Loucy (cell line): ENCODE measurements around the gene ASTN2.

Experiments
- H2AFZ ChIP-seq: fragments of 200-600 bp; sonication (generic); 2 replicates; pipeline ENCODE4 v1.6.0; 2016; ENCODE audit warnings: antibody characterized with exemption, mild to moderate bottlenecking, low read length, moderate library complexity
- H3F3A ChIP-seq: fragments of 200-600 bp; 2 replicates; pipeline ENCODE4 v1.6.0; 2016; ENCODE audit warnings: antibody characterized with exemption, low read depth, mild to moderate bottlenecking
- H3K27me3 ChIP-seq: fragments of 200-600 bp; sonication (generic); 2 replicates; pipeline ENCODE4 v1.6.1; 2014; ENCODE audit warnings: low read length, mild to moderate bottlenecking; ENCODE audit not compliant: insufficient read depth, poor library complexity, severe bottlenecking
- H3K36me3 ChIP-seq: fragments of 200-600 bp; sonication (generic); 2 replicates; pipeline ENCODE4 v1.6.1; 2016; ENCODE audit warnings: low read length; ENCODE audit not compliant: insufficient read depth
- H3K4me1 ChIP-seq: fragments of 200-600 bp; sonication (generic); 2 replicates; pipeline ENCODE4 v1.5.1; 2014; ENCODE audit warnings: low read length, mild to moderate bottlenecking; ENCODE audit not compliant: insufficient read depth, poor library complexity, severe bottlenecking
- H3K4me2 ChIP-seq: fragments of 200-600 bp; sonication (generic); 2 replicates; pipeline ENCODE4 v1.6.0; 2014; ENCODE audit warnings: antibody characterized with exemption, low read length, low read depth, mild to moderate bottlenecking; ENCODE audit not compliant: poor library complexity, severe bottlenecking
- H3K4me3 ChIP-seq: fragments of 200-600 bp; sonication (generic); 2 replicates; pipeline ENCODE4 v1.5.1; 2014; ENCODE audit warnings: low read length, mild to moderate bottlenecking, mixed read lengths; ENCODE audit not compliant: poor library complexity, severe bottlenecking
- H3K79me2 ChIP-seq: fragments of 200-600 bp; sonication (generic); 2 replicates; pipeline ENCODE4 v1.6.1; 2014; ENCODE audit warnings: low read length; ENCODE audit not compliant: insufficient read depth
- H3K9ac ChIP-seq: fragments of 200-600 bp; sonication (generic); 2 replicates; pipeline ENCODE4 v1.6.0; 2014; ENCODE audit warnings: mild to moderate bottlenecking, low read depth, low read length, moderate library complexity; ENCODE audit not compliant: poor library complexity, severe bottlenecking
- H3K9me2 ChIP-seq: fragments of 200-600 bp; sonication (generic); replicated peaks from 2 replicates; pipeline ENCODE4 v1.6.1; 2016; ENCODE audit warnings: low read depth, low read length, mixed read lengths
- H3K9me3 ChIP-seq: fragments of 200-600 bp; sonication (generic); 2 replicates; pipeline ENCODE4 v1.6.1; 2014; ENCODE audit warnings: mild to moderate bottlenecking, antibody characterized with exemption, low read length, low read depth; ENCODE audit not compliant: insufficient read depth
- H4K20me1 ChIP-seq: fragments of 200-600 bp; sonication (generic); 2 replicates; pipeline ENCODE4 v1.6.0; 2014; ENCODE audit warnings: antibody characterized with exemption, low read length, mild to moderate bottlenecking; ENCODE audit not compliant: insufficient read depth, poor library complexity, severe bottlenecking
- CTCF ChIP-seq: fragments of 200-600 bp; sonication (generic); conservative IDR thresholded peaks from 2 replicates; pipeline ENCODE4 v1.5.1; 2014; ENCODE audit warnings: mild to moderate bottlenecking, antibody characterized with exemption, low read length
- EZH2phosphoT487 ChIP-seq: fragments of 200-600 bp; IDR thresholded peaks from 2 replicates; pipeline ENCODE4 v1.6.1; 2018; ENCODE audit warnings: antibody characterized with exemption, mild to moderate bottlenecking, moderate library complexity, borderline replicate concordance

Gene ASTN2

GRCh38 chr9:116425244-116425643 lies 989.6 kb downstream of the ASTN2 start:
- H3K9me2 ChIP-seq: no peaks in the 10 kb centered on the region

GRCh38 chr9:116423149-116423548 lies 991.7 kb downstream of the ASTN2 start:
- H3K4me2 ChIP-seq: no peak overlapping the region
- no peak overlapping the region for H3K9ac ChIP-seq
- H2AFZ ChIP-seq: no peak overlapping the region
- H3K9me3 ChIP-seq: no peaks in the 10 kb centered on the region
- no peak overlapping the region for H3K4me3 ChIP-seq
- no peaks in the 10 kb centered on the region for H3K9me2 ChIP-seq
- no peaks in the 10 kb centered on the region for H4K20me1 ChIP-seq
- TF ChIP-seq EZH2phosphoT487: no peak
- TF ChIP-seq CTCF: no peak
- H3K79me2 ChIP-seq: no peaks in the 10 kb centered on the region
- no peaks in the 10 kb centered on the region for H3K27me3 ChIP-seq
- H3F3A ChIP-seq: no peaks in the 10 kb centered on the region
- no peaks in the 10 kb centered on the region for H3K4me1 ChIP-seq
- no peaks in the 10 kb centered on the region for H3K36me3 ChIP-seq

More at GRCh38 chr9:116425244-116425643, 989.6 kb downstream of the ASTN2 start:
- no peaks in the 10 kb centered on the region for H3K79me2 ChIP-seq
- H2AFZ ChIP-seq: no peak overlapping the region
- no peak for TF ChIP-seq EZH2phosphoT487
- no peak for TF ChIP-seq CTCF
- H3K27me3 ChIP-seq: no peaks in the 10 kb centered on the region
- no peaks in the 10 kb centered on the region for H4K20me1 ChIP-seq
- H3K4me1 ChIP-seq: no peaks in the 10 kb centered on the region
- no peak overlapping the region for H3K9ac ChIP-seq
- H3K4me3 ChIP-seq: no peak overlapping the region
- H3F3A ChIP-seq: no peaks in the 10 kb centered on the region
- no peaks in the 10 kb centered on the region for H3K36me3 ChIP-seq
- no peak overlapping the region for H3K4me2 ChIP-seq
- H3K9me3 ChIP-seq: no peaks in the 10 kb centered on the region

GRCh38 chr9:116422119-116422979 lies 992.5 kb downstream of the ASTN2 start:
- H3F3A ChIP-seq: no peaks in the 10 kb centered on the region
- H2AFZ ChIP-seq: no peak overlapping the region
- H3K4me3 ChIP-seq: no peak overlapping the region
- no peaks in the 10 kb centered on the region for H4K20me1 ChIP-seq
- no peaks in the 10 kb centered on the region for H3K79me2 ChIP-seq
- H3K9me3 ChIP-seq: no peaks in the 10 kb centered on the region
- no peak overlapping the region for H3K9ac ChIP-seq
- TF ChIP-seq EZH2phosphoT487 (no peak), CTCF (no peak)
- H3K4me1 ChIP-seq: no peaks in the 10 kb centered on the region
- H3K27me3 ChIP-seq: no peaks in the 10 kb centered on the region
- H3K36me3 ChIP-seq: no peaks in the 10 kb centered on the region
- no peaks in the 10 kb centered on the region for H3K9me2 ChIP-seq
- no peak overlapping the region for H3K4me2 ChIP-seq
